Epithelial cell of proximal tubule (primary cell): ENCODE measurements around the gene RTN1. TPM values are rescaled to one million over a fixed set of nuclear protein-coding genes. Genes with fewer than 3 reads are reported as not detected.
A peak's percentile ranks its signal among the peaks of the same experiment; 100 is the strongest.

ENCODE experiments used
- DNase-seq: peaks from one replicate; pipeline ENCODE4 v3.0.0-alpha.2; 2011; ENCODE audit warnings: low read depth
- H3K4me3 ChIP-seq: 2 replicates; pipeline ENCODE4 v1.5.1; 2011; ENCODE audit warnings: low read depth, mild to moderate bottlenecking, low read length
- total RNA-seq: library from RNA; depleted of rRNA; stranded (reverse); fragments of >200 nt; gene quantifications from 2 replicates; pipeline ENCODE4 v1.2.3, GENCODE V29; 2015
- TF ChIP-seq, protein P1 (sequence below): conservative IDR thresholded peaks from 2 replicates; pipeline ENCODE4 v1.5.1; 2012; ENCODE audit warnings: low read depth, mild to moderate bottlenecking, low read length

The RTN1 gene
- total RNA-seq, 1 donor from 2014 or later, result 0.35 TPM

DNA sequence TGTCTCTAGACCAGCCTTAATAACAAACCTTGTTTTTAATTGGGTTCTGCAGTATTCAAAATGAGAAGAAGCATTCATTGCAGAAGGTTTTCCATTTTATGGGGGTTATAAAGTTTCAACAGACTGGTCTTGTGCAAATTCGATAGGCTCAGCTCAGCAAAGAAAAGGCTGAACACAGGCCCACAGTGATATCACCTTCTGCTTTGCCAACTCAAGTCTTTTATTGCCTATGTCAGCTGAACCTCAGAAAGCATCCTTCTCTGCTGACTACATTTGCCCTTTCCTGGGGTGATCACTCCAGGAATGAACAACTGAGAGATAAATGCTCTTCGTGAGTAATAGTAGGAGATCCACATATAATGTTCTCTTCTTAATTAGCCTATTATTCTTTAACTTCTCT is 159.5 kb downstream of the RTN1 start:
- TF ChIP-seq, protein P1, sequence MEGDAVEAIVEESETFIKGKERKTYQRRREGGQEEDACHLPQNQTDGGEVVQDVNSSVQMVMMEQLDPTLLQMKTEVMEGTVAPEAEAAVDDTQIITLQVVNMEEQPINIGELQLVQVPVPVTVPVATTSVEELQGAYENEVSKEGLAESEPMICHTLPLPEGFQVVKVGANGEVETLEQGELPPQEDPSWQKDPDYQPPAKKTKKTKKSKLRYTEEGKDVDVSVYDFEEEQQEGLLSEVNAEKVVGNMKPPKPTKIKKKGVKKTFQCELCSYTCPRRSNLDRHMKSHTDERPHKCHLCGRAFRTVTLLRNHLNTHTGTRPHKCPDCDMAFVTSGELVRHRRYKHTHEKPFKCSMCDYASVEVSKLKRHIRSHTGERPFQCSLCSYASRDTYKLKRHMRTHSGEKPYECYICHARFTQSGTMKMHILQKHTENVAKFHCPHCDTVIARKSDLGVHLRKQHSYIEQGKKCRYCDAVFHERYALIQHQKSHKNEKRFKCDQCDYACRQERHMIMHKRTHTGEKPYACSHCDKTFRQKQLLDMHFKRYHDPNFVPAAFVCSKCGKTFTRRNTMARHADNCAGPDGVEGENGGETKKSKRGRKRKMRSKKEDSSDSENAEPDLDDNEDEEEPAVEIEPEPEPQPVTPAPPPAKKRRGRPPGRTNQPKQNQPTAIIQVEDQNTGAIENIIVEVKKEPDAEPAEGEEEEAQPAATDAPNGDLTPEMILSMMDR, result no peak
- DNase-seq, result no peak

DNA sequence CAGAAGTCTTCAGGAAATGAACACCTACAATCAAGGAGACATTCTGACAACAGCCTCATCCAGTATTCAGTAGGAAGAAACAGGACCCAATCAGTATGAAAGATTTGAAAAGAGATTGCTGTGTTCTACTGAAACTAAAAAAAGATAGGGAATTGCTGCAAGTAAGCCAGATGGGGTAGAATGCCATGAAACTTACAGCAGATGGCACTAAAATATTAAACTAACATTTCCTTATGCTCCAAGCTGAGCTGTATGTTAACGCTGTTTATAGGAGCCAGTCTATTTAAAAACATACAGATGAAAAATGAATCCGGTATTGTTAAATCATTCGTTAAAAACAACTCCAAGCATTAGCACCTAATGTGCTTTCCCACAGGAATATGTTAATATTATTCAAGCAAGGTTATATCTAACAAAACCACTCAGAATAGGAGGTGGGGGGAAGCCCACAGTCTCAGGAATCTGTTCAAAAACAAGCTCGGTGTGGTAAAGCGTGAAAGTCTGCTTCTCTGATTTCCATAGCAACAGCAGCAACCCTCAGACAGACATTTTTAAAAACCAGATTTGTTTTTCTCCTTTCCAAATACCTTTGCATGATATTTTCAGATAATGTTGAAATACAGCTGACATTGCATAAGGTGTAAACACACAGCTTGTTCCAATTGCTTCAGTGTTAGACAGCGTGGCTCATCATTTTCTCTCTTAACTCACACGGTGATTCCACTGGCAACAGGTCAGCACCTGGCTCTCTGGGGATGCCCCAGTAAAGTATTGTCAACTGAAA is 162.6 kb downstream of the RTN1 start:
- DNase-seq, result no peak
- H3K4me3 ChIP-seq, result no peak overlapping the region
- TF ChIP-seq, protein P1, result peak; percentile 3

More for the DNA sequence above, 159.5 kb downstream of the RTN1 start:
- no peak overlapping the region for H3K4me3 ChIP-seq

DNA sequence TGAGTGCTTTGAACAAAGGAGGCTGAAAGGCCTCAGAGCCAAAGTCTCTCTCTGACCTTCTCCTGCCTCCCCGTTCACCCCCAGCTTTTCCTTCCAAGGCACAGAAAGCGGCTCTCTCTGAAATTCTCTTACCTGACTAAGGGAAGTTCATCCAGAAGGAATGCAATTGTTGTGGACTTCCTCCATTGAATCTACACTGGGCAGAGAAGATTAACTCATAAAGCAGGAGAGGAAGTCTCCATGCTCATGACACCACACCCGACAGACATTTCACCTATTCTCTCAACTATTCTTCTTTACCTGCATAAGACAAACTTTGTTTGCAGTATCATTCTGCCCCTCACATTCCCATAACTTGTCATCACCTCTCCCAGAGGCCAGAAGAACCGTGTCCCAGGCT is 164.7 kb downstream of the RTN1 start:
- TF ChIP-seq, protein P1, result no peak
- H3K4me3 ChIP-seq, result no peak overlapping the region
- DNase-seq, result no peak

DNA sequence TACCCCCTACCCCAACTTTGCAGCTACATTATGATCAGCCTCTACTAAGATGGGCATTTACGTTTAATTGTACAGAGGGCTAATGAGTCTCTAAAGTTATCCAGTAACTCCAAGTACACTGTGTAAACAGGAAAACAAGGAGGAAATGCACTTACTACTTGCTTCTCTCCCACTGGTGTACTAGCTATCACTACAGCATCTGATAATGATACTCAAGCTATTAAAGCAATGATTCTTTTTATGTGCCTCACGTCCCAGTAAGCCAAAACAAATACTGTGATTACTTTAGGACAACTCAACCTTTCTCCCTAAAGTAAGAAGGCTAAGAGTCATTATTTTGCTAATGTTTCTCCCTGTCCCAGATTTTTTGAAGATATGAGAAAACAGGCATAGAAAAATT is 165.3 kb downstream of the RTN1 start:
- DNase-seq, result no peak
- no peak overlapping the region for H3K4me3 ChIP-seq
- TF ChIP-seq, protein P1, result no peak

DNA sequence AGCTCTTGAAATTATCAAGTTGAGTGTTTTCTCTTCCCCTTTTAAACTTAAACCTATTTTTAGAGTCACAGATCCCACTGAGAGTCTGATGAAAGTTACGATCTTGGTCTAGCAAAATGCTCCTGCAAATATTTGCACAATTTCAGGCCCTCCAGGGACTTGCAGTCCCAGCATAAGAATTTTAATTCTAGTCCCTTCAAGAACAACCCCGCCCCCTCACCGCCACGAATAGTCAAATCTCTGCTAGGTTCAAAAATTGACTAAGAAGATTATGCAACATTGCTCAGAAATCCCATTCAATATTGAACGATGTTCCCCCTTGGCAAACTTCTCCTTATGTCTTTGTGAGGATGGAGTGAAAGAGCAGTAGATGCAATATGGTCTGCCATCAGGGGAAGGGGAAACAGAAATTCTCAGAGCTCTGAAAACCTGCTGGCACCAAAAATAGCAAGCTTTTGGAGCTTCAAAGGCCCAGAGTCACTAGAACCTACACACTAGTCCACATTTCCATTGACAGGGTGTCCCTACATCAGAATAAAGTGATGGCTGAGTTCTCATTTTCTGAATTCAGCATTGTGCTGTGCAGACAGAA is 166.4 kb downstream of the RTN1 start:
- no peak overlapping the region for H3K4me3 ChIP-seq
- TF ChIP-seq, protein P1, result no peak
- DNase-seq, result no peak

DNA sequence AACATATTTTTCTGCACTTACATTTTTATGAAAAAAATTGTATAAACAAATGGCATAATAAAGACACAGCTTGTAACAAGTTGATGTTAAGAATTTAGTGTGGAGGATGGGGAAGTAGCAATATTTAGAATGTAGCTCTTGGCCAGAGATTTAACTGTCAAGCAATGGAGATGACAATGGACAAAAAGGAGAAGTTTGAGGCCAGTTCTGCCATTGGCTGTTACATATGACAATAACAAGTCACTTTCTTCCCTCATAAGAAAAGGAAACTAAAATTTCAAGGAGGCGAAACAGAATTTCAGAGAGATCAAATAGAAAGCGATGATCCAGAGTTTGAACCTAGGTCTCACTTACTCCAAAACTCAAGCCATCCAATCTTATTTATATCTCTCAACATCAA is 171.1 kb downstream of the RTN1 start:
- DNase-seq, result no peak
- TF ChIP-seq, protein P1, result no peak
- H3K4me3 ChIP-seq, result no peak overlapping the region
